Kidney glomerular epithelial cell (primary cell): ENCODE data around the gene RIMS4.

Source experiments
- DNase-seq: peaks from one replicate; lab custom pipeline; 2025; lab: John Stamatoyannopoulos, UW

The RIMS4 gene

DNA sequence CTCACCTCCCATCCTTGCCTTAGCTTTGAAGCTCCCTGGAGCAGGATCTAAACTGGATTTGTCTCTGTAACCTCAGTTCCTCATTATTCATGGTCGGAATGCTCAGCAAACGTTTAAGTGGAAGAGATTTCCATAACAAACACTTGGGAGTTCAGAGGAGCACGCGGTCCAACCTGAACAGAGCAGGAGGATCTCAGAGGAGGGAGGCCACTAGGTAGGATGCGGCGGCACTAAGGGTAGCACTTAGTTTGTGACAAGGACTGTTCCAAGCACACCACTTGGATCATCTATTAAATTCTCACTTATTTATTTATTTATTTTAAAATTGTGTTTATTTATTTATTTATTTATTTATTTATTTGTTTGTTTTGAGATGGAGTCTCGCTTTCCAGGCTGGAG lies 108.5 kb downstream of the RIMS4 start:
- no peak for DNase-seq
